HS-27A (cell line): ENCODE measurements around the gene AVEN.
"Not testable (repeated sequence)": the region's sequence is repeated elsewhere in the genome, so short reads cannot be mapped to it uniquely, and the experiment has no call there.

Experiments used
- DNase-seq: peaks from one replicate; pipeline ENCODE4 v3.0.0-alpha.2; 2012; ENCODE audit warnings: low read depth, missing footprints

AVEN gene, protein sequence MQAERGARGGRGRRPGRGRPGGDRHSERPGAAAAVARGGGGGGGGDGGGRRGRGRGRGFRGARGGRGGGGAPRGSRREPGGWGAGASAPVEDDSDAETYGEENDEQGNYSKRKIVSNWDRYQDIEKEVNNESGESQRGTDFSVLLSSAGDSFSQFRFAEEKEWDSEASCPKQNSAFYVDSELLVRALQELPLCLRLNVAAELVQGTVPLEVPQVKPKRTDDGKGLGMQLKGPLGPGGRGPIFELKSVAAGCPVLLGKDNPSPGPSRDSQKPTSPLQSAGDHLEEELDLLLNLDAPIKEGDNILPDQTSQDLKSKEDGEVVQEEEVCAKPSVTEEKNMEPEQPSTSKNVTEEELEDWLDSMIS

GRCh38 chr15:34038871-34039789, at the start of gene AVEN:
AVEN (minus strand) TSS chr15:34039204; CDS start chr15:34039046, 158 bp downstream.
- DNase-seq, result no peak

GRCh38 chr15:34085746-34086145, 46.7 kb upstream of the AVEN start:
- DNase-seq, result no peak

DNA sequence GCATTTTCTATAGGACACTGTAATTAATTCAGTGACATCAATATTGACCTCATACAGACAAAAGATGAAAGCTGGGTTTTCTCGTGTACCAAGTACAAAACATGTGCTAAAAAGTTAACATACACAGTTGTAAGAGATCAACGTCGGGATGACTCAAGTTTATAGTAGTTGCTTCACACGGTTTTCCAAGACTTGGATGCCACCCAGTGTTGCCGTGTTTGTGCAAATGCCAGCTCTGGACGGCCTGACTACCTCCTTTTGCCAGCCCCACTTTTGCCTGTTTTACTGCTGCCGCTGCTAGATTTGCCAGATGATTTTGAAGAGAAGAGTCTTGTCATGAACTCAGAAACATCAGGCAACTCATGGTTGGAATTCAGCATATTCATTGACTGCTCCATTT, 45.1 kb upstream of the AVEN start:
- DNase-seq, result no peak

DNA sequence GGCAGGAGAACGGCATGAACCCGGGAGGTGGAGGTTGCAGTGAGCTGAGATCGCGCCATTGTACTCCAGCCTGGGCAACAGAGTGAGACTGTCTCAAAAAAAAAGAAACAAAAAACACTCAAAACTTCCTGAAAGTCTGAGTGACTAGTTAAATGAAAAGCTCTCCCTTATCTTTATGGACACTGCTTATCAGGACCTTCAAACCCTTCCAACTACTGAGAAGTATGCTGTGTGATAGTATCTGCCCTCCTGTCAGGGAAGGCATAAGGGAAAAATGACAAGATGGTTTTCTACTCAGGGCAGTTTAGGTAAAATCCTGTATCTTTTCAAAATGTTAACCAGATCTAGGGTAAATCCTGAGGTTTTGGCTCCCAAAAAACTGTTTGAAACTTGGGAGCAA, 40.9 kb upstream of the AVEN start:
- no peak for DNase-seq

- no peak for DNase-seq
Observed at GRCh38 chr15:34078900-34079299, 39.9 kb upstream of the AVEN start.

GRCh38 chr15:34076785-34077184, 37.8 kb upstream of the AVEN start:
- DNase-seq, result no peak

DNA sequence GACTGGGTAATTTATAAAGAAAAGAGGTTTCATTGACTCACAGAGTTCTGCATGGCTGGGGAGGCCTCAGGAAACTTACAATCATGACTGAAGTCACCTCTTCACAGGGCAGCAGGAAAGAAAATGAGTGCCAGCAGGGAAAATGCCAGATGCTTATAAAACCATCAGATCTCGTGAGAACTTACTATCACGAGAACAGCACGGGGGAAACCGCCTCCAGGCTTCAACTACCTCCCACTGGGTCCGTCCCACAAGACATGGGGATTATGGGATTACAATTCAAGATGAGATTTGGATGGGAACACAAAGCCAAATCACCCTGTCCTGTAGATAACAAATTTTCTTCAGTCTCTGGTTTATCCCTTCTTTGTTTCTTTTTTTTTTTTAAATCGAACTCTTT, 31.0 kb upstream of the AVEN start:
- DNase-seq, result no peak

DNA sequence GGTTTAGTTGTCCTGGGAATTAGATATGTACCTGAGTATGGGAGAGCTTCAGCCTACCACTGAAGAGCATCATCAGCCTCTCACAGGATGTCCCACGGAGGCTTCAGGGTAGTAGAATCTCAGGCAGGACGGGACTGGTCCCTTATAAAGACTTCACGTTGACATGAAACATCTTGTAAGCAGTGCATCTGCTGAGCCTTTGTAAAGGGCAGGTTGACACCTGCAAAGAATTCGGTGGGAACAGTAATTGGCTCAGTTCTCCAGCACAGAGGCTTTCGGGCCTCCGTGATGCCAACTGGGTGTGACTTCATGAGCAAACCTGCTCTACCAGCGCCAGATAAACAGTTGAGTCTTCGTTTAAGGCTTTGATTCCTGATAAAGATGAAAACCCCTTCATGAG, 26.9 kb upstream of the AVEN start:
- DNase-seq, result no peak

DNA sequence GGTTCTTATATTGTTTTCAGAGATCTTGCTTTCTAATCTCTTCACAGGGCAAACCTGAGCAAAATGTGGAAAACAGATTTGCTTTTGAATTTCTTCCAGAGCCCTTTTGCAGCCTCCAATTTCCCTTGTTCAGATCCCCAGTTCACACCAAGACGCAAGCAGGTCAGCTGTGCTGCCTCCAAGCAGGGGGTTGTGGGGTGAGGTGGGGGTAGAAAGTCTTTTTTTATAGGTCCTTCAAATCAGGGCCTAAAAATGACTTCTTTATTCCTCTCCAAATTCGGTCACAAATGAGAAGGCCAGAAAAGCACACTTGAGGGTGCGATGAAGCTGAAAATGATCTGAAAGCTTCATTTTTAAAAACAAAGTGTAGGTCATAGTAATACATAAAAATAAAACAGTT, 26.3 kb upstream of the AVEN start:
- no peak for DNase-seq

- no peak for DNase-seq
Observed at GRCh38 chr15:34064438-34064837, 25.4 kb upstream of the AVEN start.

DNA sequence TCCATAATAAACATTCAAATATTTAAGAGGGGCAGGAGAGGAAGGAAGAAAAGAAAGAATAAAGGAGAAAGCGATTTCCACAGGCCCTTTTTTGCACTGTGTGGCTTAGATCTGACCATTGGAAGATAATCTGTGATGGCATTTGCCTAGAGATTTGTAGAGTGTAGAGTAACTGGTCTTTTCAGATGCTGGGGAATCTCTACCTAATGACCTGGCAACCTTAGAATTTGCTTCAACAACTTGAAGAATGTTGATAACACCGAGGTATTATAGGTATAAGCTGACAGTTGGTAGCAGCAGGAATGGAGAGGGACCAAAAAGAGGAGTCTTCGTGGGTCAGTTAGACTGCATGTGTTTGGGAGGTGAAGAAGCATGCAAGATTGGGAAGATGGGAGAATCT, 20.9 kb upstream of the AVEN start:
- DNase-seq, result no peak

- DNase-seq, result no peak
Observed at GRCh38 chr15:34059476-34059875, 20.5 kb upstream of the AVEN start.

- DNase-seq, result peak; percentile 45
Observed at GRCh38 chr15:34056911-34057310, 17.9 kb upstream of the AVEN start.

DNA sequence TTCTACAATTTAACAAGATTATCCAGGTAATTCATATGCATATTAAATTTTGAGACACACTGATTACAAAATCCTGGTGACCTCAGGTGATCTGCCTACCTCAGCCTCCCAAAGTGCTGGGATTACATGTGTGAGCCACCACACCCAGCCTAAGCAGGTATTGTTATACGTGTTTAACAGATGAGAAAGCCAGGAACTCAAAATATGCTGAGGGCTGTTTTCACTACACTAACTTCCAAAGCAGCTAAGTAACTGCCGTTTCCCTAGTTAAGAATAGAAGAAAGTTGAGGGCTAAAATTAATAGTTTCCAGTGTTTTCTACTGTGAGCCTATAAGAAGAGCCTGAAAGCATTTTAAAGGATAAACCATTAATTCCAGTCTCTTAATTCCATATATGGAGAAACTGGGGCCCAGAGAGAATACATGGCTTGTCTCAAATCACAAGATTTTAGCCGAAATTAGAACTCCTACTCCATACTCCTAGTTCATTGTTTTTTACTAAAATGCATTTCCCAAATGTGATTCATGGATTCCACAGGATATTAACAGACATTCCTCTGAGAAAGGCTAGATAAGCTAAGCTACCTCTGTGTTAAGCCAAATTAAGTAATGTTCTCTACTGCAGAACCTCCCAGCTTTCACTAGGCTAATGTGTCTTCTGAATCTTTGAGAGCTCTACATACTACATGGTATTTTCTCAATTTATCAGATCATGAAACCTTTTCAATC, 17.0 kb upstream of the AVEN start:
- peak; percentile 88 for DNase-seq

DNA sequence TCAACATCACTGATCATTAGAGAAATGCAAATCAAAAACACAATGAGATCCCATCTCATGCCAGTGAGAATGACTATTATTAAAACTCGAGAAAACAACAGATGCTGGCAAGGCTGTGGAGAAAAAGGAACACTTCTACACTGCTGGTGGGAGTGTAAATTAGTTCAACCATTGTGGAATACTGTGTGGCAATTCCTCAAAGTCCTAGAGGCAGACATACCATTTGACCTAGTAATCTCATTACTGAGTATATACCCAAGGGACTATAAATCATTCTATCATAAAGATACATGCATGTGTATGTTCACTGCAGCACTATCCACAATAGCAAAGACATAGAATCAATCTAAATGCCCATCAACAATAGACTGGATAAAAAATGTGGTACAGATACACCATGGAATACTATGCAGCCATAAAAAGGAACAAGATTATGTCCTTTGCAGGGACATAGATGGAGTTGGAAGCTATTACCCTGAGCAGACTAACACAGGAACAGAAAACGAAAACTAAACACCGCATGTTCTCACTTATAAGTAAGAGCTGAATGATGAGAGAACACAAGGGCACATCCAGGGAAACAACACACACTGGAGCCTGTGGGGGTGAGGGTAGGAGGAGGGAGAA, 15.2 kb upstream of the AVEN start:
- DNase-seq, result no peak

GRCh38 chr15:34050385-34050784, 11.4 kb upstream of the AVEN start:
- not testable (repeated sequence) for DNase-seq

DNA sequence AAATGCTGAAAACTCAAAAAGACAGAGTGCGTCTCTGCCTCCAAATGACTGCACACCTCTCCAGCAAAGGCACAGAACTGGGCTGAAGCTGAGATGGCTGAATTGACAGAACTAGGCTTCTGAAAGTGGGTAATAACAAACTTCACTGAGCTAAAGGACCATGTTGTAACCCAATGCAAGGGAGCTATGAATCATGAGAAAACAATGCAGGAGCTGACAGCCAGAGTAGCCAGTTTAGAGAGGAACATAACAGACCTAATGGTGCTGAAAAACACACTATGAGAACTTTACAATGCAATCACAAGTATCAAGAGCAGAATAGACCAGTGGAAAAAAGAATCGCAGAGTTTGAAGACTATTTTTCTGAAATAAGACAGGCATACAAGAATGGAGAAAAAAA, 10.1 kb upstream of the AVEN start:
- peak; percentile 60 for DNase-seq

GRCh38 chr15:34047893-34048775, 9.1 kb upstream of the AVEN start:
- DNase-seq, result peak; percentile 45

GRCh38 chr15:34046471-34047145, 7.6 kb upstream of the AVEN start:
- no peak for DNase-seq

GRCh38 chr15:34043813-34044212, 4.8 kb upstream of the AVEN start:
- DNase-seq, result no peak
